Middle frontal gyrus (tissue), 1 donor: ENCODE results near the gene TMPRSS13.
"Not testable (repeated sequence)": the region's sequence is repeated elsewhere in the genome, so short reads cannot be mapped to it uniquely, and the experiment has no call there.

Experiments
- DNase-seq: peaks from one replicate; pipeline ENCODE4 v3.0.0-alpha.2; 2015; ENCODE audit warnings: low spot score; ENCODE audit errors: extremely low spot score

TMPRSS13 gene

GRCh38 chr11:117931331-117931950, 2.2 kb upstream of the TMPRSS13 start:
- no peak for DNase-seq

GRCh38 chr11:117930668-117931330, 1.6 kb upstream of the TMPRSS13 start:
- DNase-seq: no peak

GRCh38 chr11:117929916-117930570, 841 bp upstream of the TMPRSS13 start:
- DNase-seq: no peak

GRCh38 chr11:117928446-117929141, 608 bp downstream of the TMPRSS13 start:
- DNase-seq: no peak

GRCh38 chr11:117927926-117928325, 1.3 kb downstream of the TMPRSS13 start:
- no peak for DNase-seq

- not testable (repeated sequence) for DNase-seq
Measured at GRCh38 chr11:117926166-117926565, 3.0 kb downstream of the TMPRSS13 start.

GRCh38 chr11:117925198-117925925, 3.8 kb downstream of the TMPRSS13 start:
- no peak for DNase-seq

GRCh38 chr11:117924631-117925170, 4.5 kb downstream of the TMPRSS13 start:
- no peak for DNase-seq

- DNase-seq: no peak
Measured at GRCh38 chr11:117923773-117924172, 5.4 kb downstream of the TMPRSS13 start.

- DNase-seq: no peak
Measured at GRCh38 chr11:117923275-117923674, 5.9 kb downstream of the TMPRSS13 start.

GRCh38 chr11:117921893-117922292, 7.3 kb downstream of the TMPRSS13 start:
- DNase-seq: no peak

GRCh38 chr11:117921456-117921855, 7.7 kb downstream of the TMPRSS13 start:
- DNase-seq: no peak

- DNase-seq: no peak
Measured at GRCh38 chr11:117919781-117920221, 9.4 kb downstream of the TMPRSS13 start.

- no peak for DNase-seq
Measured at GRCh38 chr11:117919341-117919740, 9.9 kb downstream of the TMPRSS13 start.

- no peak for DNase-seq
Measured at GRCh38 chr11:117918366-117919255, 10.6 kb downstream of the TMPRSS13 start.

- no peak for DNase-seq
Measured at GRCh38 chr11:117917591-117918151, 11.5 kb downstream of the TMPRSS13 start.

GRCh38 chr11:117916956-117917355, 12.2 kb downstream of the TMPRSS13 start:
- DNase-seq: no peak

GRCh38 chr11:117915672-117916235, 13.4 kb downstream of the TMPRSS13 start:
- no peak for DNase-seq

- no peak for DNase-seq
Measured at GRCh38 chr11:117914991-117915618, 14.1 kb downstream of the TMPRSS13 start.
